ENCODE data around the gene SCYGR1.

DNA sequence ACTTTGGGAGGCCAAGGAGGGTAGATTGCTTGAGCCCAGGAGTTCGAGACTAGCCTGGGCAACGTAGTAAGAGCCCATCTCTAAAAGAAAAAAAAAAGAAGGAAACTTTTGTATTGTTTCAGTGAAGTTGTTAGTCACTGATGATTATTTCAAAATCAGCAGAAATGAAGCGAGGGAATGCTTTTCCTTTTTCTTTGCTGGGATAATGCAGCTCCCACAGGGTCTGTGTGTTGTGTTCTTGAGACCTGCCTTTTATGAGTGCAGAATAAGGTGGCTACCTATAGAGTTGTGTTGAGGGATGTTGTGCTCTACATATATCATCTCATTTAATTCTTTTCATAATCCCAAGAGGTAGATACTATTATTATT lies 20.3 kb downstream of the SCYGR1 start:
- TF ChIP-seq POLR2A (IDR thresholded peaks at IDR 0.05; ENCODE audit: low read length) (no peak), GATA1 (IDR thresholded peaks at IDR 0.05; ENCODE audit: low read depth, low read length) (no peak)

All from erythroblast (primary cell).